HG02970 (cell line): ENCODE results near the gene TADA3.

ENCODE experiments used
- ATAC-seq: cut with Tn5 transposase; IDR thresholded peaks from one replicate; pipeline ENCODE4 v1.9.1; 2021; ENCODE audit warnings: mild to moderate bottlenecking, moderate library complexity, moderate number of reproducible peaks; ENCODE audit not compliant: unreplicated experiment, low FRiP score

Gene TADA3

DNA sequence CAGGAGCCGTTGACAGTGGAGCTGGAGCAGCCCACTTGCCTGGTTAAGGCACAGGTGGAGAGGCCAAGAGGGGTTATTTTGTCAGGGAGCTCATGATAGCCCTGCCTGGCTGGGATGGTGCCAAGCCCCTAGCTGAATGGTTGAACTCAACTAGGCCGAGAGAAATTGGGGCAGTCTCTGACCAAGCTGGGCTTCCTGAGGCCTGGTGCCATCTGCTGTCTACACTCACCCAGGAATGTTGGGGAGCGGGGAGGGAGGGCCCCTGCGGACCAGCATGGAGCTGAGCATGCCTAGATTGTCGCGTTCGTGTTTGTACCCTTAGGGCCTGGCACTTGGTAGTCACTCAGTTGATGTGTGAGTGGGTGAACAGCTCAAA is 59.5 kb downstream of the TADA3 start:
- ATAC-seq = no peak

DNA sequence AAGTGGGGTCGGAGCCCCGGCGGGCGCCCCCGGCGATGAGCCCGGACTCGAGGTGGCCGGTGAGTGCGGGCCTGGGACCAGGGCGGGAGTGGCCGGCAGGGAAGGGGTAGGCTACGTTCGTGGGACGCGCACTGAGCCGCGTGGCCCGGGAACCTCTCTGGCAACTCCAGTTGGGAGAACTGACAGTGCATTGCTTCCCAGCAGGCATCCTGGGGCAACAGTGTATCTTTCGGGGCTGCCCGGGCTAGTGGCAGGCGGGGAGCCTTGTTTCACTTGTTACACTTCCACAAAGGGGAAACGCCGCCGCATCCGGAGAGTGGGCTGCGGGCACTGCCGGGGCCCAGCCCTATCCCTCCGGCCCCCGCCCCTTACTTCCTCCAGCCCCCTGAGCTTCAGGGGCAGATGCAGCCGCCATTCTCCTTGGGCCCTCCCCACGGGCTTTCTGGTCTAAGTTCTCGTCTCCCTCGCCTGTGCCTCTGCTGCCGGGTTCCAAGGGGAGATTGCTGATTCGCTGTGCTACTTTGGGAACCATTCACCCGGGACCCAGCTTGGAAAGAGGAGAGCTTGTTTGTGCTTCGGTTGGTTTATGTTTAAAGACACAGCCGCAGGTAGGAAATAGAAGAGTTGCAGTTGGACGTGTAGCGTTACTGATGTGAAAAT is 60.1 kb downstream of the TADA3 start:
- ATAC-seq = peak; percentile 2

DNA sequence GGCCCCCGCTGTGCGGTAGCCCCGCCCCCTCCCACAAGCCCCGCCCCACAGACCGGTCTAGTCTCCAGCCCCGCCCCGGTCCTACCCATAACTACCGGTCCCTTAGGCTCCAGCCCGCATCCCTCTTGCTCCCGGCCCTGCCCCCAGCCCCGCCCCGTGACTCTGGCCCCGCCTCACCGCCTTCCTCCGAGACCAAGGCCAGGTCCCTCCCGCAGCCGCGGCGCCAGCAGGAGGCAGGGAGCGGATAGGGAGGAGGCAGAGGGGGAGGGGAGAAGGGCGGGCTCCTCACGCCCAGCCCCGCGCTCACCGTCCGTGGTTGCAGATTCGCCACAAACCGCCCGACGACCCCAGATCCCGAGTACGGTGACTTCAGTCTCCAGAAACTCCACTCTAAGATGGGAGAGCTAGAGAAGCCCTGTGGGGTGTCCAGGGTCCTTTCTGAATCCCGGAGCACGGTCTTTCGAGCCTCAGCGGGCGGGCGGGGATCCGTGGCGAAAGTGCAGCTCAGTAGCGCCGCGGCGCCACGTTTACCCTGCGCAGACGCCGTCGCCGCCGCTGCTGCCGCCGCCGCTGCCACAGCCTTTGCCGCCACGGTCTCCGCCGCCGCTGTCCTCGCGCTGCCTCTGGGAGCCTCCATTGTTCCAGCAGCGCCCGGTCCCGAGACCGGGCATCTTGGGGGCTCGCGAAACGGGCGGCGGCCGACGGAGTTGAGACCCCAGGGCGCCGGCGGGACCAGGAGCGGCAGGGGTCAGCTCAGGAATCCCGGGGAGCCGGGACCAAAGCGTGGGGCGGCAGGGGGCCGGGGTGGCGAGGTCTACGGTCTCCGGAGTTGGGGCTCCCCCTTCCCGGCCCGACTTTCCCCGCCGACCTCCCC is 60.8 kb downstream of the TADA3 start, which contains the start of gene BRPF1:
TSS of gene BRPF1 (plus strand) at position 530 of the 874 bp plus-strand sequence. CDS start 2,406 bp downstream, outside the sequence.
- ATAC-seq = peak; percentile 87

DNA sequence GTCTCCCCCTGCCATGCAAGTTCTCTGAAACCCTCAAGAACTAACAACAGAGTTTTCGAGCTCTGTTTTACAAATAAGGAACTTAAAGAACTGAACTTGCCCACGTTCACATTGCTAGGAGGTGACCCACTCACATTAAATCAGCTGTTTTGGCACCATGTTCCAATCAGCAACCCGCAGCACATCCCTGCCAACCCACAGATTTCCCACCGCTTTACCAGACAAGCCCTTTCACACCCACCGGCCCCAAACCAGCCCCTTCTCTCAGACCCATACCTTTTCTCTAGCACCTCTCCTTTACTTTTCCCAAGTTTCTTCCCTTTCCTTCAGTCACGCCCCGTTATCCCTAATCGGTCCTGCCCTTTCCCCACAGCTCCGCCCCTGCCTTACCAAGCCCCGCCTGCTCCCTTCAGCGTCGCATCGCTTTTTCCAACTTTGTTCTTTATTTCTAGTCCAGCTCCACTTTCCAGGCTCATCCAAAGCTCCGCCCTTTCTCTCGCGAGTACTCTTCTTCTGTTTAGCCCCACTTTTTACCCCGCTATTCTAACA is 61.5 kb downstream of the TADA3 start:
- peak; percentile 32 for ATAC-seq
